ENCODE measurements around the gene REELD1. TPM values are rescaled to one million over a fixed set of nuclear protein-coding genes. Genes with fewer than 3 reads are reported as not detected.

Gene REELD1
- total RNA-seq, 1 donor, result not detected

DNA sequence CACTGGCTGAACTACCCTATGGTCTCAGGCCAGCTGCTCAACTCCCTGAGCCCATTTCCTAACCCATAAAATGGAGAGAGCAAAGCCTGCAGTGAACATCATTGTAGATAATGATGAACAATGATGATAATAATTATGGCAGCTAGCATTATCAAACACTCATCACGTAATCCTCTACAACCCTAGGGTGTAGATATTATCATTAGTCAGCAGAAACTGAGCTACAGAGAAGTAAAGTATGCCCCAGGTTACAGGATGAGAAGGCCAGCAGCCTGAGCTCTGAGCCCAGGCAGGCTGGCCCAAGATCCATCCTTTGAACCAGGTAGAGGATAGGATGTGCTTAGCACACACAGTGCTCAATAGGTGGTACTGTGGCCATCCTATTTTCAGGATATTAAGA, 43.2 kb downstream of the REELD1 start:
- Histone ChIP-seq H3K9me3 (ENCODE audit: low read depth, low read length) (no peaks in the 10 kb centered on the region), H3K27ac (ENCODE audit: low read depth, low read length) (no peak overlapping the region), H4K20me1 (ENCODE audit: insufficient read depth, low read length) (no peaks in the 10 kb centered on the region), H2AFZ (ENCODE audit: low read length) (no peak overlapping the region), H3K27me3 (ENCODE audit: insufficient read depth, low read length) (no peaks in the 10 kb centered on the region), H3K4me2 (ENCODE audit: insufficient read depth, low read length) (no peak overlapping the region), H3K4me1 (ENCODE audit: insufficient read depth, low read length) (peaks cover 13% of the 10 kb centered on the region), H3K79me2 (ENCODE audit: insufficient read depth, low read length) (no peaks in the 10 kb centered on the region), H3K4me3 (ENCODE audit: insufficient read depth, low read length) (no peak overlapping the region), H3K36me3 (ENCODE audit: insufficient read depth, low read length) (no peaks in the 10 kb centered on the region)
- TF ChIP-seq, protein P1, sequence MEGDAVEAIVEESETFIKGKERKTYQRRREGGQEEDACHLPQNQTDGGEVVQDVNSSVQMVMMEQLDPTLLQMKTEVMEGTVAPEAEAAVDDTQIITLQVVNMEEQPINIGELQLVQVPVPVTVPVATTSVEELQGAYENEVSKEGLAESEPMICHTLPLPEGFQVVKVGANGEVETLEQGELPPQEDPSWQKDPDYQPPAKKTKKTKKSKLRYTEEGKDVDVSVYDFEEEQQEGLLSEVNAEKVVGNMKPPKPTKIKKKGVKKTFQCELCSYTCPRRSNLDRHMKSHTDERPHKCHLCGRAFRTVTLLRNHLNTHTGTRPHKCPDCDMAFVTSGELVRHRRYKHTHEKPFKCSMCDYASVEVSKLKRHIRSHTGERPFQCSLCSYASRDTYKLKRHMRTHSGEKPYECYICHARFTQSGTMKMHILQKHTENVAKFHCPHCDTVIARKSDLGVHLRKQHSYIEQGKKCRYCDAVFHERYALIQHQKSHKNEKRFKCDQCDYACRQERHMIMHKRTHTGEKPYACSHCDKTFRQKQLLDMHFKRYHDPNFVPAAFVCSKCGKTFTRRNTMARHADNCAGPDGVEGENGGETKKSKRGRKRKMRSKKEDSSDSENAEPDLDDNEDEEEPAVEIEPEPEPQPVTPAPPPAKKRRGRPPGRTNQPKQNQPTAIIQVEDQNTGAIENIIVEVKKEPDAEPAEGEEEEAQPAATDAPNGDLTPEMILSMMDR (IDR thresholded peaks at IDR 0.05; ENCODE audit: extremely low read depth, low read depth, low read length), result no peak
- DNase-seq (ENCODE audit: insufficient read length, low spot score, missing footprints), result no peak

DNA sequence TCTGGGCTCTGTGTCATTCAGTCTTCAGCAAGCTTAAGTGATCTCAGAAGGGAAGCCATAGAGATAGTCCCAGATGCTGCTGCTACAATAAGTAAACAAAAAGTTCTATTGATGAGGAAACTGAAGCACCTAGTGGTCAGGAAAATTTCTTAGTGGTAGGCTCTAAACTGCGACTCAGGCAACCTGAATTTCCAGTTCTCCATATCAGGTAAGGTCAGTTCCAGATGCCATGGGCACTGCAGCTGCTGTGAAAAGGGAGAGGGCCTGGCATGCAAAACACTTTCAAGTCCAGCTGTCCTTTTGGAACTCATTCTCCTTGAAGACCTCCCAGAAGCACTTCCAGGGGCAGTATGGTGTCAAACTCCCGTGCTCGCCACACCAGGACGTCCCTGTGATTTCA, 46.2 kb downstream of the REELD1 start:
- Histone ChIP-seq H3K4me3 (ENCODE audit: insufficient read depth, low read length) (no peak overlapping the region), H3K27ac (ENCODE audit: low read depth, low read length) (no peak overlapping the region)

DNA sequence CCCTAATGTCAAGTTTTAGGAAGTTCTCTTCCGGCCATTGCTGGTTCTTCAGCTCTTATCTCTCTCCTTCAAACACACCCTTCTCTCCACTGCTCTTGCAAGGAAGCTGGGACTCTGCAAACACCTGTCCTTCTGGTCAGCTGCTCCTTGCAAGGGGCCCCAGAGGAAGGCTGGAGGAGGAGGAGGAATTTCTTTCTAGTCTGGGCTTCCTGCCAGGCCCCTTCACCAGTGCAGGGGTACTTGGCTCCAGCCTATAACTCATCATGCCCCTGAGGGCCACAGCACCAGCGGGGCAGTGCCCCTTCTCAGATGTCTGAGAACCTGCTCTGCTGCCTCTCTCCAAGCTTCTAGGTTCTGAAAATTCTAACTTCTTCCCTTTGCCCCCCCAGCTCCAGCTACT, 46.7 kb downstream of the REELD1 start:
- H3K4me2 ChIP-seq (ENCODE audit: insufficient read depth, low read length), result no peak overlapping the region
- no peaks in the 10 kb centered on the region for H3K27me3 ChIP-seq (ENCODE audit: insufficient read depth, low read length)
- peaks cover 5% of the 10 kb centered on the region for H3K4me1 ChIP-seq (ENCODE audit: insufficient read depth, low read length)
- H3K27ac ChIP-seq (ENCODE audit: low read depth, low read length), result no peak overlapping the region
- no peaks in the 10 kb centered on the region for H3K9me3 ChIP-seq (ENCODE audit: low read depth, low read length)
- DNase-seq (ENCODE audit: insufficient read length, low spot score, missing footprints), result no peak
- no peaks in the 10 kb centered on the region for H4K20me1 ChIP-seq (ENCODE audit: insufficient read depth, low read length)
- H3K4me3 ChIP-seq (ENCODE audit: insufficient read depth, low read length), result no peak overlapping the region
- H3K79me2 ChIP-seq (ENCODE audit: insufficient read depth, low read length), result no peaks in the 10 kb centered on the region
- no peak overlapping the region for H2AFZ ChIP-seq (ENCODE audit: low read length)
- TF ChIP-seq, protein P1 (IDR thresholded peaks at IDR 0.05; ENCODE audit: extremely low read depth, low read depth, low read length), result no peak
- H3K36me3 ChIP-seq (ENCODE audit: insufficient read depth, low read length), result no peaks in the 10 kb centered on the region

More for the DNA sequence above, 46.2 kb downstream of the REELD1 start:
- H3K27me3 ChIP-seq (ENCODE audit: insufficient read depth, low read length), result no peaks in the 10 kb centered on the region
- TF ChIP-seq, protein P1 (IDR thresholded peaks at IDR 0.05; ENCODE audit: extremely low read depth, low read depth, low read length), result no peak
- no peak overlapping the region for H3K4me2 ChIP-seq (ENCODE audit: insufficient read depth, low read length)
- H3K4me1 ChIP-seq (ENCODE audit: insufficient read depth, low read length), result peaks cover 10% of the 10 kb centered on the region
- H2AFZ ChIP-seq (ENCODE audit: low read length), result no peak overlapping the region
- no peaks in the 10 kb centered on the region for H3K9me3 ChIP-seq (ENCODE audit: low read depth, low read length)
- H4K20me1 ChIP-seq (ENCODE audit: insufficient read depth, low read length), result no peaks in the 10 kb centered on the region
- DNase-seq (ENCODE audit: insufficient read length, low spot score, missing footprints), result no peak
- H3K36me3 ChIP-seq (ENCODE audit: insufficient read depth, low read length), result no peaks in the 10 kb centered on the region
- H3K79me2 ChIP-seq (ENCODE audit: insufficient read depth, low read length), result no peaks in the 10 kb centered on the region

DNA sequence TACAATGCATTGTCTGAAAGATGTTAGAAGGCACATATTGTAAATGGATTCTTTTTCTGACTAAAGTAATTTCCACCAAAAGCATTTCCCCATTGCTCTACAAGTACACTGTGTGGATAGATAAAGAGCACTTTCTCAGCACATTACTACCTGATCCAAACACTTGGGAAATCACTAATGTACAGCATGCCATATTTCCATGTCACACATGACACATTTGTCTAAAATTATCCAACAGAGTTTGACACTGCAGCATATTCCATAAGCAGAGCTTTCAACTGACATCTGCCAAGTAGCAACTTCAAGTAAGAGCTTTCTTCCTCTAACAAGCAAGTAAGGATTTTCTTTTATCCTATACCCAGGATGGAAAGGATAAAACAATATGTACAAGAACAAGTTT, 49.5 kb downstream of the REELD1 start:
- H3K4me3 ChIP-seq (ENCODE audit: insufficient read depth, low read length), result no peak overlapping the region

More for the DNA sequence above, 49.5 kb downstream of the REELD1 start:
- Histone ChIP-seq H3K4me2 (ENCODE audit: insufficient read depth, low read length) (no peak overlapping the region), H3K4me1 (ENCODE audit: insufficient read depth, low read length) (no peaks in the 10 kb centered on the region), H3K27me3 (ENCODE audit: insufficient read depth, low read length) (no peaks in the 10 kb centered on the region), H3K79me2 (ENCODE audit: insufficient read depth, low read length) (no peaks in the 10 kb centered on the region), H3K36me3 (ENCODE audit: insufficient read depth, low read length) (no peaks in the 10 kb centered on the region), H3K27ac (ENCODE audit: low read depth, low read length) (no peak overlapping the region), H4K20me1 (ENCODE audit: insufficient read depth, low read length) (no peaks in the 10 kb centered on the region), H3K9me3 (ENCODE audit: low read depth, low read length) (no peaks in the 10 kb centered on the region), H2AFZ (ENCODE audit: low read length) (no peak overlapping the region)
- TF ChIP-seq, protein P1 (IDR thresholded peaks at IDR 0.05; ENCODE audit: extremely low read depth, low read depth, low read length), result no peak
- no peak for DNase-seq (ENCODE audit: insufficient read length, low spot score, missing footprints)

All from osteoblast (primary cell).